ENCODE measurements around the gene PDZD2. TPM values are rescaled to one million over a fixed set of nuclear protein-coding genes. Genes with fewer than 3 reads are reported as not detected.

PDZD2 gene
- total RNA-seq, 1 experiment from 2014 or later, result 2.2 TPM

DNA sequence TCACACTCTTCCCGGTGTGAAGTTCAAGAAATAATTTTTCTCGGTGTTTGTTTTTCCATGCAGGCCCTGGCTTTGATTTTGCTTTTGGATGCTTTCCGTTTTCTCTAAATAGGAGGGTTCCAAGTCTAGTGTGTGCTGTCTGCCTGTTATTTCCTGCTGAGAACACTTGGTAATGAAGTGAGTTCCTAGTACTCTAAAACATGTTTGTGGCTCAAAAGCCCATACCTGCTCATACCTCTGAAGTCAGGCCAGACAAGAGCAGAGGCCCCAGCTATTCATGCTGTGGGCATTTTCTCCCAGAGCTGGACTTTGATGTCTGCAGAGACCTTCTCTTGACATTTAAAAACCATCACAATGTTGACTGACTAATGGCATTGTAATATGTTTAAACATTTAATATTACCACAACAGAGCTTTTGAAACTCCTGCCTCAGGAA is 324.0 kb downstream of the PDZD2 start:
- no peak for DNase-seq (ENCODE audit: low spot score)
- CTCF ChIA-PET, result no interaction called here
- TF ChIP-seq, protein P1, sequence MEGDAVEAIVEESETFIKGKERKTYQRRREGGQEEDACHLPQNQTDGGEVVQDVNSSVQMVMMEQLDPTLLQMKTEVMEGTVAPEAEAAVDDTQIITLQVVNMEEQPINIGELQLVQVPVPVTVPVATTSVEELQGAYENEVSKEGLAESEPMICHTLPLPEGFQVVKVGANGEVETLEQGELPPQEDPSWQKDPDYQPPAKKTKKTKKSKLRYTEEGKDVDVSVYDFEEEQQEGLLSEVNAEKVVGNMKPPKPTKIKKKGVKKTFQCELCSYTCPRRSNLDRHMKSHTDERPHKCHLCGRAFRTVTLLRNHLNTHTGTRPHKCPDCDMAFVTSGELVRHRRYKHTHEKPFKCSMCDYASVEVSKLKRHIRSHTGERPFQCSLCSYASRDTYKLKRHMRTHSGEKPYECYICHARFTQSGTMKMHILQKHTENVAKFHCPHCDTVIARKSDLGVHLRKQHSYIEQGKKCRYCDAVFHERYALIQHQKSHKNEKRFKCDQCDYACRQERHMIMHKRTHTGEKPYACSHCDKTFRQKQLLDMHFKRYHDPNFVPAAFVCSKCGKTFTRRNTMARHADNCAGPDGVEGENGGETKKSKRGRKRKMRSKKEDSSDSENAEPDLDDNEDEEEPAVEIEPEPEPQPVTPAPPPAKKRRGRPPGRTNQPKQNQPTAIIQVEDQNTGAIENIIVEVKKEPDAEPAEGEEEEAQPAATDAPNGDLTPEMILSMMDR (conservative IDR thresholded peaks at IDR 0.05; ENCODE audit: low read depth, low read length), result no peak
- TF ChIP-seq EZH2 (IDR thresholded peaks at IDR 0.05; ENCODE audit: borderline replicate concordance, low read depth, low read length, poor library complexity, severe bottlenecking), result no peak
- intact Hi-C loops (cut with micrococcal nuclease; ENCODE audit: unreplicated experiment), result no loop called here
- POLR2A ChIA-PET (ENCODE audit: low non-redundant PET), result no interaction called here
- H3K4me3 ChIP-seq (ENCODE audit: low read depth, low read length, poor library complexity, severe bottlenecking), result no peak overlapping the region
- H3K4me1 ChIP-seq (ENCODE audit: insufficient read depth, low read length, poor library complexity, severe bottlenecking), result no peaks in the 10 kb centered on the region
- no peaks in the 10 kb centered on the region for H3K27me3 ChIP-seq (replicated peaks; ENCODE audit: insufficient read depth, low read depth, low read length, poor library complexity)
- no peaks in the 10 kb centered on the region for H3K36me3 ChIP-seq (ENCODE audit: insufficient read depth, low read length, poor library complexity, severe bottlenecking)
- no TSS peak for BruUV-seq (replicated peaks)
- no peaks in the 10 kb centered on the region for H3K9me3 ChIP-seq (ENCODE audit: low read depth, low read length, poor library complexity, severe bottlenecking)
- H3K27ac ChIP-seq (ENCODE audit: low read depth, low read length, poor library complexity, severe bottlenecking), result no peak overlapping the region

DNA sequence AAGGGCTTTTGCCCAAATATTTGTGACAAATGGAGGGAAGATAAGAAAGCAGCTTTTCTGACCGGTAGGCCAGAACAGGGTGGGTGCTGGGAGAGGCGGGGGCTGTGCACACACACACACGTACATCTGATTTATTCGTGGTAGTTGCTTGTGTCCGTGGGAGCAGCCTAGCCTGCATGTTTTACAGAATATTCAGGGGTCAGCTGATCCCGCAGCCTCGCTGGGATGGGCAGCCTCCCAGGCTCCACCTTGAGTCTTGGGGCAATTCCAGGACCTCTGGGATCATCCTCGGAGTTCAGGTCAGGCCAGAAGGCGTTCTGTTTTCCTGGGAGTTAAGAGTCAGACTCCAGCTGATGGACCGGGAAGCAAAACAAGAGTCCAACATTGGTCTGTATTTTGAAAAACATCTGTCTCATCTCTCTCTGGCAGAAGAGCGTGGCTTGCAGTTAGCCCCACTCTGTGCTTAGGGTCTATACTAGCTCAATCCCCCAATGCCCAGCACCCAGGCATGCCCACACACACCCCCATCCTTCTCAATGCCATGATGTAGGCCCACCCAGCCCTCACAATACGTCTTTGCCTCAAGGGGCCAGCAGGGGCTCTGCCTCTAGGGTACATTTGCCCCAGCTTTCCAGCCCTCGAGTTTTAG is 324.6 kb downstream of the PDZD2 start:
- no peak for DNase-seq (ENCODE audit: low spot score)
- H3K4me3 ChIP-seq (ENCODE audit: low read depth, low read length, poor library complexity, severe bottlenecking), result no peak overlapping the region
- H3K36me3 ChIP-seq (ENCODE audit: insufficient read depth, low read length, poor library complexity, severe bottlenecking), result no peaks in the 10 kb centered on the region
- H3K9me3 ChIP-seq (ENCODE audit: low read depth, low read length, poor library complexity, severe bottlenecking), result no peaks in the 10 kb centered on the region
- BruUV-seq (replicated peaks), result no TSS peak
- no peaks in the 10 kb centered on the region for H3K27me3 ChIP-seq (replicated peaks; ENCODE audit: insufficient read depth, low read depth, low read length, poor library complexity)
- TF ChIP-seq, protein P1 (conservative IDR thresholded peaks at IDR 0.05; ENCODE audit: low read depth, low read length), result no peak
- TF ChIP-seq EZH2 (IDR thresholded peaks at IDR 0.05; ENCODE audit: borderline replicate concordance, low read depth, low read length, poor library complexity, severe bottlenecking), result no peak
- H3K4me1 ChIP-seq (ENCODE audit: insufficient read depth, low read length, poor library complexity, severe bottlenecking), result no peaks in the 10 kb centered on the region
- intact Hi-C loops (cut with micrococcal nuclease; ENCODE audit: unreplicated experiment), result no loop called here
- CTCF ChIA-PET, result no interaction called here
- POLR2A ChIA-PET (ENCODE audit: low non-redundant PET), result no interaction called here
- no peak overlapping the region for H3K27ac ChIP-seq (ENCODE audit: low read depth, low read length, poor library complexity, severe bottlenecking)

DNA sequence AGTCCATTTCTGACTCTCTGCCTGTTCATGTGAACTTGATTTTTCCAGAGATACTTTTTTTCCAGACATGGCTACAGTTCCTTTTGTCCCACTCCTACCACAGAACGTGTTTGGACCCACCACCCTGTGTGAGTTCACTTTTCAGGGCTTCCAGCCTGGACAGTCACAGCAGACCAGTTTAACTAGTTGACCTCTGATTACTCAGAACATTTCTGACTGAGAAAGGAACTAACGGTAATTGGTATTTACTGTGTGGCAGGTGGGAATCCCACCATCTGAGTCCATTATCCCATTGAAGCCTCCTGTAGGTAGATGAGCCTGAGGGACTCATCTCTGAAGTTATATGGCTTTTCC is 325.1 kb downstream of the PDZD2 start:
- BruUV-seq (replicated peaks), result no TSS peak
- intact Hi-C loops (cut with micrococcal nuclease; ENCODE audit: unreplicated experiment), result no loop called here
- no peak for DNase-seq (ENCODE audit: low spot score)
- POLR2A ChIA-PET (ENCODE audit: low non-redundant PET), result no interaction called here
- H3K9me3 ChIP-seq (ENCODE audit: low read depth, low read length, poor library complexity, severe bottlenecking), result no peaks in the 10 kb centered on the region
- H3K27me3 ChIP-seq (replicated peaks; ENCODE audit: insufficient read depth, low read depth, low read length, poor library complexity), result no peaks in the 10 kb centered on the region
- CTCF ChIA-PET, result no interaction called here
- H3K36me3 ChIP-seq (ENCODE audit: insufficient read depth, low read length, poor library complexity, severe bottlenecking), result no peaks in the 10 kb centered on the region
- no peak for TF ChIP-seq EZH2 (IDR thresholded peaks at IDR 0.05; ENCODE audit: borderline replicate concordance, low read depth, low read length, poor library complexity, severe bottlenecking)
- TF ChIP-seq, protein P1 (conservative IDR thresholded peaks at IDR 0.05; ENCODE audit: low read depth, low read length), result no peak
- no peak overlapping the region for H3K27ac ChIP-seq (ENCODE audit: low read depth, low read length, poor library complexity, severe bottlenecking)
- no peaks in the 10 kb centered on the region for H3K4me1 ChIP-seq (ENCODE audit: insufficient read depth, low read length, poor library complexity, severe bottlenecking)
- no peak overlapping the region for H3K4me3 ChIP-seq (ENCODE audit: low read depth, low read length, poor library complexity, severe bottlenecking)
